Gastroesophageal sphincter (tissue), 3 donors: ENCODE measurements around the gene HS1BP3.

Experiments used
- POLR2AphosphoS5 ChIP-seq: sonication (generic); formaldehyde crosslinking; IDR thresholded peaks from one replicate; pipeline ENCODE4 v1.6.1; 2017; ENCODE audit warnings: antibody characterized with exemption
- TF ChIP-seq, protein P1 (sequence below), 4 experiments: fragments of 200-600 bp in 2 of 4; fragments of 450-650 bp in 2 of 4; sonication (generic) in 1 of 4; IDR thresholded peaks; one replicate each; pipeline ENCODE4 v1.5.1; 2017 to 2019; ENCODE audit warnings: antibody characterized with exemption in 4 of 4, mild to moderate bottlenecking in 2 of 4, moderate library complexity in 2 of 4

- TF ChIP-seq, protein P1, sequence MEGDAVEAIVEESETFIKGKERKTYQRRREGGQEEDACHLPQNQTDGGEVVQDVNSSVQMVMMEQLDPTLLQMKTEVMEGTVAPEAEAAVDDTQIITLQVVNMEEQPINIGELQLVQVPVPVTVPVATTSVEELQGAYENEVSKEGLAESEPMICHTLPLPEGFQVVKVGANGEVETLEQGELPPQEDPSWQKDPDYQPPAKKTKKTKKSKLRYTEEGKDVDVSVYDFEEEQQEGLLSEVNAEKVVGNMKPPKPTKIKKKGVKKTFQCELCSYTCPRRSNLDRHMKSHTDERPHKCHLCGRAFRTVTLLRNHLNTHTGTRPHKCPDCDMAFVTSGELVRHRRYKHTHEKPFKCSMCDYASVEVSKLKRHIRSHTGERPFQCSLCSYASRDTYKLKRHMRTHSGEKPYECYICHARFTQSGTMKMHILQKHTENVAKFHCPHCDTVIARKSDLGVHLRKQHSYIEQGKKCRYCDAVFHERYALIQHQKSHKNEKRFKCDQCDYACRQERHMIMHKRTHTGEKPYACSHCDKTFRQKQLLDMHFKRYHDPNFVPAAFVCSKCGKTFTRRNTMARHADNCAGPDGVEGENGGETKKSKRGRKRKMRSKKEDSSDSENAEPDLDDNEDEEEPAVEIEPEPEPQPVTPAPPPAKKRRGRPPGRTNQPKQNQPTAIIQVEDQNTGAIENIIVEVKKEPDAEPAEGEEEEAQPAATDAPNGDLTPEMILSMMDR (IDR thresholded peaks at IDR 0.05), result no peak
- peak; percentile 93 for TF ChIP-seq POLR2AphosphoS5
Observed at GRCh38 chr2:20604951-20605381, 45.9 kb downstream of the HS1BP3 start.
